H1 (cell line): ENCODE data around the gene ZW10. TPM values are rescaled to one million over a fixed set of nuclear protein-coding genes. Genes with fewer than 3 reads are reported as not detected.

Experiments used
- CTCF ChIP-seq, 3 experiments: IDR thresholded peaks; 1 replicate in 2 of 3; 2 replicates in 1 of 3; pipeline versions ENCODE4 v1.5.1 to v1.6.1; 2011; ENCODE audit warnings: low read length in 3 of 3, mild to moderate bottlenecking in 3 of 3, inconsistent platforms in 2 of 3, low read depth in 1 of 3, moderate library complexity in 1 of 3; ENCODE audit not compliant: insufficient read depth in 1 of 3; ENCODE audit errors: control extremely low read depth in 1 of 3
- polyA plus RNA-seq, 7 experiments: library from polyadenylated mRNA; depleted of rRNA in 3 of 7; stranded (reverse) in 5 of 7; unstranded in 2 of 7; fragments of >200 nt in 5 of 7; fragments of 200-250 nt in 2 of 7; gene quantifications; 1 replicate in 5 of 7; 2 replicates in 1 of 7; 4 replicates in 1 of 7; pipeline versions ENCODE4 v1.2.1 to v1.2.3, GENCODE V29; 2011 to 2013; ENCODE audit warnings: missing spikeins in 2 of 7, mixed read lengths in 2 of 7
- total RNA-seq: library from RNA; stranded (reverse); fragmentation: NEBNext Ultra II Directional; extraction: Animal tissue kit (Norgen Biotek cat#: 25700); gene quantifications from 2 replicates; pipeline ENCODE4 v1.2.1, GENCODE V29; 2021
- TF ChIP-seq, protein P1 (sequence below): IDR thresholded peaks from 2 replicates; pipeline ENCODE4 v1.6.1; 2012; ENCODE audit warnings: low read length, inconsistent platforms

ZW10 gene
- total and polyA plus RNA-seq, 2 of the 8 experiments (the other 6 are each of a cell fraction or from before 2014, with no cell fraction given): 9.0 to 25.3 TPM

DNA sequence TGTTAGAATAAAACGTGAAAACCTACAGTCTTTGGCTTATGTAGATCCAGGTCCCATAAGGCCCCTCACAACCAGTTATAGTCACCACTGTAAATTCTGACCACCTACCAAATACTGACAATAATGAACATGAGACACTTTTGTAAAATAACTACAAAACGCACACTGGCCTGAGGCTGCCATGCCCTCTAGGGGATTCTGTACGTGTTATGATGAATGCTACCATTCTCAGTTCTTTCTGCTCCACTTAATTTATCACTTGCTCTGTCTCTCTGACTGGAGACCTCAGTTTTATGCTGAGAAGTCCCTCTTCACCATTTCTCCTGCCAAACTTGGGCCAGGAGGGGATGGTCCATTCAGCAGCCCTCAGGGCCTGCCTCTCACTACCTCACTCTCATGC lies 48.7 kb downstream of the ZW10 start (continued):
- no peak for TF ChIP-seq CTCF (IDR thresholded peaks at IDR 0.05; ENCODE audit: control extremely low read depth in 1 of 3, insufficient read depth in 1 of 3, low read depth in 1 of 3, low read length in 3 of 3)
- TF ChIP-seq, protein P1, sequence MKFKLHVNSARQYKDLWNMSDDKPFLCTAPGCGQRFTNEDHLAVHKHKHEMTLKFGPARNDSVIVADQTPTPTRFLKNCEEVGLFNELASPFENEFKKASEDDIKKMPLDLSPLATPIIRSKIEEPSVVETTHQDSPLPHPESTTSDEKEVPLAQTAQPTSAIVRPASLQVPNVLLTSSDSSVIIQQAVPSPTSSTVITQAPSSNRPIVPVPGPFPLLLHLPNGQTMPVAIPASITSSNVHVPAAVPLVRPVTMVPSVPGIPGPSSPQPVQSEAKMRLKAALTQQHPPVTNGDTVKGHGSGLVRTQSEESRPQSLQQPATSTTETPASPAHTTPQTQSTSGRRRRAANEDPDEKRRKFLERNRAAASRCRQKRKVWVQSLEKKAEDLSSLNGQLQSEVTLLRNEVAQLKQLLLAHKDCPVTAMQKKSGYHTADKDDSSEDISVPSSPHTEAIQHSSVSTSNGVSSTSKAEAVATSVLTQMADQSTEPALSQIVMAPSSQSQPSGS: no peak
- TF ChIP-seq, all 59 proteins: peak for 0
